ENCODE data around the gene TRIML1. TPM values are rescaled to one million over a fixed set of nuclear protein-coding genes. Genes with fewer than 3 reads are reported as not detected.

Gene TRIML1
- total and polyA plus RNA-seq, 9 of the 15 experiments (the other 6 are each of a cell fraction or from before 2014, with no cell fraction given) = 0.10 TPM; not detected in 8

DNA sequence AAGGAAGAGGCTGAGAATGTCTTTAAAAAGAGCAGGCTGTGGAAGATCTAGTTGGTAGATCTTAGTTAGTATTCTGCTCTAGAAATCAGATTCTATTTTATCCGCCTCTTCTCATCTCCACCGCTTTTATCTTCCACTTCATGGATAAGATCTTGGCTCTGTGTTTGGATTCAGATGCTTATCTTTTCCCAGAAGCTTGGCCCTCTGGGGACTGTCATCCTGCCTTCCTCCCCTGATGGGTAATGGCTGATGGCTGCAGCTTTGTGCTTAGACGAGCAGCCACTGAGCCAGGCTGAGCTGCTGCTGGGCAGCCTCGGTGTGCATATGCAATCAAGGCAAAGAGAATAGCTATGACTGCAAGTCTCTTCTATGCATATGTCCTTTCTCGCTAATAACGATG is 23.5 kb downstream of the TRIML1 start (continued):
- TF ChIP-seq, protein P1, sequence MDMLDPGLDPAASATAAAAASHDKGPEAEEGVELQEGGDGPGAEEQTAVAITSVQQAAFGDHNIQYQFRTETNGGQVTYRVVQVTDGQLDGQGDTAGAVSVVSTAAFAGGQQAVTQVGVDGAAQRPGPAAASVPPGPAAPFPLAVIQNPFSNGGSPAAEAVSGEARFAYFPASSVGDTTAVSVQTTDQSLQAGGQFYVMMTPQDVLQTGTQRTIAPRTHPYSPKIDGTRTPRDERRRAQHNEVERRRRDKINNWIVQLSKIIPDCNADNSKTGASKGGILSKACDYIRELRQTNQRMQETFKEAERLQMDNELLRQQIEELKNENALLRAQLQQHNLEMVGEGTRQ (CRISPR knock-in tag; IDR thresholded peaks at IDR 0.05) = no peak
- TF ChIP-seq NFRKB (IDR thresholded peaks at IDR 0.05; ENCODE audit: low read depth) = no peak
- TF ChIP-seq ARHGAP35 (IDR thresholded peaks at IDR 0.05; ENCODE audit: partially characterized antibody) = no peak
- TF ChIP-seq CTBP1 (IDR thresholded peaks at IDR 0.05; ENCODE audit: borderline replicate concordance) = no peak

DNA sequence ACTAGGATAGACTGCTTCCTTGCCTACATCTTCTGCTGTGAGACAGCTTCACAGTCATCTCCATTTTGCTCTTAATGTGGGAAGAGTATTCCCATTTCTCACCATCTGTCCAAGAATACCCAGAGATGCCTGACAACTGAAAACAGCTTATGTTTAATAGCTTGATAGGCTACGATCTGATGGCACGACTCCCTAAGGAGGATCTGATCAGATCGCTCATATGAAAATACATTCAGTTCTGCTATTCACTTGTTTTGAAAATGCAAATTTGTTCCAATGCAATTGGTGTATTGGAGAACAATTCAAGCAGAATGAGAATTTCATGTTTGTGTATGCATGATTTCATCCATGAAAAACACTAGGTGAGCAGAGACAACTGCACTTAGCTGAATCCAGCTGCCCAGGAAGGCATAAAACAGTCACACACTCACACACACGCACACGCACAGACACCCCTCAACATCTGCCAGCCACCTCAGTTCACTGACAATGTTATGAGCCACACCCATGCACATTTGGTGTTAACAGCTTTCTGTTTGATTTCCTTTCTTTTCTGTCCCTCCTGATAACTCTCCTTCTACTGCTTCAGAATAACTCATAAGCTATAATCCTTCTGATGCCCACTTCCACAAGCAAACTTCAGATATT is 29.6 kb downstream of the TRIML1 start:
- Histone ChIP-seq H3K4me3 (no peak overlapping the region), H3K4me1 (replicated peaks in 1 of 2; ENCODE audit: control insufficient read depth in 2 of 2, insufficient read depth in 2 of 2, low read length in 2 of 2) (no peaks in the 10 kb centered on the region), H3K27ac (ENCODE audit: extremely low read depth, low read depth, low read length) (no peak overlapping the region), H3K36me3 (ENCODE audit: control insufficient read depth, insufficient read depth, low read length) (no peaks in the 10 kb centered on the region), H3K9me1 (ENCODE audit: control insufficient read depth, insufficient read depth, low read length) (no peaks in the 10 kb centered on the region), H4K20me1 (replicated peaks; ENCODE audit: control insufficient read depth, insufficient read depth, low read length) (no peaks in the 10 kb centered on the region), H3K9me3 (replicated peaks; ENCODE audit: control insufficient read depth, insufficient read depth, low read depth, low read length) (no peaks in the 10 kb centered on the region), H3K27me3 (ENCODE audit: control insufficient read depth in 2 of 2, insufficient read depth in 2 of 2, low read length in 2 of 2) (no peaks in the 10 kb centered on the region), H3K4me2 (ENCODE audit: insufficient read depth, low read length) (no peak overlapping the region), H3K9ac (ENCODE audit: insufficient read depth in 1 of 2, low read depth in 2 of 2, low read length in 2 of 2) (no peak overlapping the region), H3K79me2 (ENCODE audit: control insufficient read depth, insufficient read depth, low read length) (no peaks in the 10 kb centered on the region), H2AFZ (ENCODE audit: low read depth, low read length) (no peak overlapping the region)
- FAIRE-seq (no peak), ATAC-seq (no peak), DNase-seq (ENCODE audit: extremely low read depth in 1 of 4, low spot score in 3 of 4) (no peak)
- BruUV-seq (replicated peaks) = no TSS peak
- WGBS (ENCODE audit: insufficient coverage, low coverage, missing lambda C conversion rate) = 4% methylated on average over 5 of the region's 5 CpGs
- POLR2A ChIA-PET = no interaction called here
- CTCF ChIA-PET (ENCODE audit: low intra/inter-chr PET ratio) = no interaction called here
- intact Hi-C loops (cut with micrococcal nuclease) (no loop called here), in situ Hi-C loops (cut with MboI) (no loop called here)
- TF ChIP-seq ZNF23 (CRISPR knock-in tag; IDR thresholded peaks at IDR 0.05) = no peak
- no peak for TF ChIP-seq ZNF561 (CRISPR knock-in tag; conservative IDR thresholded peaks at IDR 0.05)
- TF ChIP-seq SIN3B (IDR thresholded peaks at IDR 0.05; ENCODE audit: low read depth) = no peak
- TF ChIP-seq ZNF584 (CRISPR knock-in tag; IDR thresholded peaks at IDR 0.05; ENCODE audit: low read depth) = no peak
- no peak for TF ChIP-seq NCOA6 (IDR thresholded peaks at IDR 0.05)
- no peak for TF ChIP-seq HNRNPK (IDR thresholded peaks at IDR 0.05; ENCODE audit: low read depth, low read length, poor library complexity, severe bottlenecking)
- no peak for TF ChIP-seq ZNF318 (IDR thresholded peaks at IDR 0.05; ENCODE audit: borderline replicate concordance in 1 of 2, low read depth in 1 of 2)
- TF ChIP-seq SP1 (CRISPR knock-in tag; IDR thresholded peaks at IDR 0.05) = no peak
- TF ChIP-seq NCOA2 (IDR thresholded peaks at IDR 0.05; ENCODE audit: partially characterized antibody in 2 of 2) = no peak
